Measurements from ENCODE around the gene MRGPRE.

GRCh38 chr11:3195251-3196160 lies 36.7 kb downstream of the MRGPRE start:
- peak in 1 of 3 experiments; percentile 6 for TF ChIP-seq CTCF (optimal IDR thresholded peaks at IDR 0.05 in 1 of 3, IDR thresholded peaks at IDR 0.05 in 1 of 3, conservative IDR thresholded peaks at IDR 0.05 in 1 of 3; ENCODE audit: extremely low read depth in 1 of 3, insufficient read depth in 2 of 3, low read length in 3 of 3)
- no peak for TF ChIP-seq EZH2 (IDR thresholded peaks at IDR 0.05; ENCODE audit: low read length)

All from keratinocyte (primary cell).